ENCODE data around the gene RNF212. TPM values are rescaled to one million over a fixed set of nuclear protein-coding genes. Genes with fewer than 3 reads are reported as not detected.

The RNF212 gene
- total and polyA plus RNA-seq, 2 donors (not counting 3 experiments of a cell fraction or from before 2014, with no cell fraction given): 2.3 to 2.8 TPM

GRCh38 chr4:1086011-1086410 is 27.4 kb downstream of the RNF212 start:
- Histone ChIP-seq H3K9me3 (replicated peaks; ENCODE audit: control insufficient read depth, insufficient read depth, low read length) (no peaks in the 10 kb centered on the region), H3K79me2 (ENCODE audit: control insufficient read depth, insufficient read depth, low read length) (no peaks in the 10 kb centered on the region), H3K4me1 (ENCODE audit: control insufficient read depth, extremely low read depth, insufficient read depth, low read length) (no peaks in the 10 kb centered on the region), H2AFZ (ENCODE audit: low read depth, low read length) (no peak overlapping the region), H3K27ac (ENCODE audit: insufficient read depth, low read depth, low read length) (no peak overlapping the region), H3K4me2 (ENCODE audit: insufficient read depth, low read length) (no peak overlapping the region), H3K36me3 (ENCODE audit: control insufficient read depth in 2 of 2, extremely low read depth in 1 of 2, insufficient read depth in 2 of 2, low read length in 2 of 2) (no peaks in the 10 kb centered on the region), H3K9ac (replicated peaks; ENCODE audit: extremely low read depth, insufficient read depth, low read length) (no peak overlapping the region), H3K27me3 (ENCODE audit: control insufficient read depth in 2 of 2, insufficient read depth in 2 of 2, low read length in 2 of 2) (no peaks in the 10 kb centered on the region), H3K9me1 (replicated peaks; ENCODE audit: control insufficient read depth, extremely low read depth, insufficient read depth, low read length) (no peaks in the 10 kb centered on the region), H3K4me3 (replicated peaks in 1 of 3; ENCODE audit: insufficient read depth in 1 of 3, low read depth in 1 of 3, low read length in 3 of 3) (no peak overlapping the region), H4K20me1 (replicated peaks; ENCODE audit: control insufficient read depth, extremely low read depth, insufficient read depth, low read length) (no peaks in the 10 kb centered on the region)
- intact Hi-C loops (cut with micrococcal nuclease) (no loop called here), dilution Hi-C loops (cut with MboI; ENCODE audit: extremely low pct_ligation_motif_present, low sequenced_read_pairs) (no loop called here)
- no TSS peak for BruUV-seq (replicated peaks)
- FAIRE-seq (no peak), DNase-seq (ENCODE audit: low read depth, low spot score) (no peak)
- POLR2A ChIA-PET: no interaction called here
- CTCF ChIA-PET: interaction anchor here (1.0 kb wide), 1 partner anchor 36 kb away, joined by 3 read pairs; no protein-coding TSS in a partner anchor
- TF ChIP-seq JUN (IDR thresholded peaks at IDR 0.05; ENCODE audit: borderline replicate concordance, insufficient read depth, insufficient read length, low read depth): no peak
- TF ChIP-seq FOS (IDR thresholded peaks at IDR 0.05; ENCODE audit: borderline replicate concordance, insufficient read depth, low read length): no peak
- TF ChIP-seq, protein P1, sequence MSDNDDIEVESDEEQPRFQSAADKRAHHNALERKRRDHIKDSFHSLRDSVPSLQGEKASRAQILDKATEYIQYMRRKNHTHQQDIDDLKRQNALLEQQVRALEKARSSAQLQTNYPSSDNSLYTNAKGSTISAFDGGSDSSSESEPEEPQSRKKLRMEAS (IDR thresholded peaks at IDR 0.05; ENCODE audit: insufficient read depth, insufficient read length): no peak
- TF ChIP-seq POLR2AphosphoS5 (IDR thresholded peaks at IDR 0.05; ENCODE audit: insufficient read depth, low read depth, low read length): no peak
- no peak for TF ChIP-seq GATA2 (IDR thresholded peaks at IDR 0.05; ENCODE audit: insufficient read depth, insufficient read length, low read depth, low read length)
- TF ChIP-seq POLR2A (IDR thresholded peaks at IDR 0.05; ENCODE audit: low read depth, low read length): no peak
- no peak for TF ChIP-seq CTCF (IDR thresholded peaks at IDR 0.05; ENCODE audit: extremely low read depth in 1 of 2, insufficient read depth in 1 of 2, low read depth in 1 of 2, low read length in 2 of 2)
- no peak for TF ChIP-seq MYC (IDR thresholded peaks at IDR 0.05; ENCODE audit: low read depth, low read length)
- no peak for TF ChIP-seq EZH2 (IDR thresholded peaks at IDR 0.05; ENCODE audit: borderline replicate concordance, low read depth, low read length, severe bottlenecking)
